HUES48 (cell line): ENCODE data around the gene KRTAP2-2.

Experiments
- H3K27ac ChIP-seq: one replicate; pipeline ENCODE4 v1.7.0; 2013; ENCODE audit warnings: low read depth, low read length, inconsistent platforms
- H3K27me3 ChIP-seq: 2 replicates; pipeline ENCODE4 v1.6.1; 2013; ENCODE audit warnings: mild to moderate bottlenecking, low read length; ENCODE audit not compliant: control insufficient read depth, insufficient read depth
- H3K36me3 ChIP-seq: 2 replicates; pipeline ENCODE4 v1.6.1; 2013; ENCODE audit warnings: low read length; ENCODE audit not compliant: control insufficient read depth, insufficient read depth
- H3K4me1 ChIP-seq: 2 replicates; pipeline ENCODE4 v1.6.1; 2013; ENCODE audit warnings: mild to moderate bottlenecking, low read length; ENCODE audit not compliant: control insufficient read depth, insufficient read depth
- H3K4me3 ChIP-seq: 2 replicates; pipeline ENCODE4 v1.5.1; 2013; ENCODE audit warnings: mild to moderate bottlenecking, low read depth, low read length
- H3K9ac ChIP-seq: 2 replicates; pipeline ENCODE4 v1.6.1; 2013; ENCODE audit warnings: mild to moderate bottlenecking, low read depth, low read length, moderate library complexity
- H3K9me3 ChIP-seq: 2 replicates; pipeline ENCODE4 v1.6.1; 2013; ENCODE audit warnings: low read length; ENCODE audit not compliant: control insufficient read depth, insufficient read depth

The KRTAP2-2 gene

DNA sequence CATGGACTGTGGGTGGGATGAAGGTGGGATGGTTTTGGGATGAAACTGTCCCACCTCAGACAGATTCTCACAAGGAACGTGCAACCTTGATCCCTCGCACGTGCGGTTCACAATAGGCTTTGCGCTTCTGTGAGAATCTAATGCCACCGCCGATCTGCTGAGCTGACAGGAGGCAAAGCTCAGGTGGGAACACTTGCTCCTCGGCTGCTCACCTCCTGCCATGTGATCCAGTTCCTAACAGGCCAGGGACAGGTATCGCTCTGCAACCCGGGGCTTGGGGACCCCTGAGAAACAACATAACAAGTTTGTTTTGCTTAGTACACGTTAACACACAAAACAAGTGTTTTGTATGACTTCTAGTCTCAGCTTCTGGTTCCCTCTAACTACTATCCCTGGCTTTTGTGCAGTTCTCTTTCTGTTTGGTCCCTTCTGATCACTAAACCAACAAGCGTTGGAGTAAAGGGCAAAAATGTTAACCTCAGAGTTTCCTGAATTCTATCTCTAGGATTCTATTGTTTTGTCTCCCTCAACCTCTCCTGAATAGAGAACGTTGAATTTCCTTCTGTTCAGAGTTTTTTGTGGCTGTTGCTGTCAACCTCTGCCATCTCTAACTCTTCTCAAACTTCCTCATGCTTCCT, 38.3 kb downstream of the KRTAP2-2 start:
- no peaks in the 10 kb centered on the region; the same call in 1 of the 2 replicates for H3K9me3 ChIP-seq
- no peak overlapping the region for H3K9ac ChIP-seq
- no peaks in the 10 kb centered on the region for H3K4me1 ChIP-seq
- H3K27ac ChIP-seq: no peak overlapping the region
- H3K4me3 ChIP-seq: no peak overlapping the region
- H3K27me3 ChIP-seq: no peaks in the 10 kb centered on the region
- no peaks in the 10 kb centered on the region for H3K36me3 ChIP-seq

DNA sequence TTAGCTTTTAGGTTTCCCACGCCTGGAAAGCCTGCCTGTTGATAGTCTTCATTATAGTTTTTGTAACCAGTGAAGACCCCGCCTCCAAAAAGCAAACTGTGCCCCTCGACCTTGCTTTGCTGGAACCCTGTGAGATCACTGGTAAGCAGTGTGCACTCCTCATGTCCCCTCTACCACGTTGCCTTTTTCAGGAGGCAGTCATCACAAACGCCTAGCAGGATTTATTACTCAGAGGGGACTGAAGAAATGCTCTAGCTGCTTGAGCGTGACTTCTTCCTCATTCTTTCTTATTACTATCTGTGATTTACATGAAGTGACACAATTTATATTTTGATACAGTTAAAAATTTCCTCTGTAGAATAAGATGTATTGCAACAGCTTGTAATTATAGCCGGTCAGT, 39.6 kb downstream of the KRTAP2-2 start:
- H3K27me3 ChIP-seq: no peaks in the 10 kb centered on the region
- no peak overlapping the region for H3K27ac ChIP-seq
- H3K9ac ChIP-seq: no peak overlapping the region
- no peaks in the 10 kb centered on the region for H3K9me3 ChIP-seq
- no peak overlapping the region for H3K4me3 ChIP-seq
- no peaks in the 10 kb centered on the region for H3K36me3 ChIP-seq
- no peaks in the 10 kb centered on the region for H3K4me1 ChIP-seq

GRCh38 chr17:41013606-41014005, 41.4 kb downstream of the KRTAP2-2 start:
- H3K9ac ChIP-seq: no peak overlapping the region
- no peak overlapping the region for H3K4me3 ChIP-seq
- H3K27me3 ChIP-seq: no peaks in the 10 kb centered on the region
- H3K36me3 ChIP-seq: no peaks in the 10 kb centered on the region
- no peak overlapping the region for H3K27ac ChIP-seq
- H3K4me1 ChIP-seq: peaks cover 14% of the 10 kb centered on the region
- no peaks in the 10 kb centered on the region for H3K9me3 ChIP-seq

- Histone ChIP-seq H3K9ac (no peak overlapping the region), H3K9me3 (no peaks in the 10 kb centered on the region), H3K36me3 (no peaks in the 10 kb centered on the region), H3K4me1 (peaks cover 16% of the 10 kb centered on the region), H3K4me3 (no peak overlapping the region), H3K27ac (no peak overlapping the region), H3K27me3 (no peaks in the 10 kb centered on the region)
These were observed 41.8 kb downstream of the KRTAP2-2 start for GRCh38 chr17:41013181-41013580.

- Histone ChIP-seq H3K27ac (no peak overlapping the region), H3K9ac (no peak overlapping the region), H3K9me3 (no peaks in the 10 kb centered on the region), H3K36me3 (no peaks in the 10 kb centered on the region), H3K27me3 (no peaks in the 10 kb centered on the region), H3K4me1 (peaks cover 16% of the 10 kb centered on the region), H3K4me3 (no peak overlapping the region)
These were observed 42.5 kb downstream of the KRTAP2-2 start for GRCh38 chr17:41012326-41013120.

- no peaks in the 10 kb centered on the region for H3K36me3 ChIP-seq
- no peak overlapping the region for H3K9ac ChIP-seq
- no peaks in the 10 kb centered on the region for H3K27me3 ChIP-seq
- peaks cover 16% of the 10 kb centered on the region for H3K4me1 ChIP-seq
- H3K27ac ChIP-seq: no peak overlapping the region
- H3K9me3 ChIP-seq: no peaks in the 10 kb centered on the region
- H3K4me3 ChIP-seq: no peak overlapping the region
These were observed 44.6 kb downstream of the KRTAP2-2 start for GRCh38 chr17:41010441-41010840.

GRCh38 chr17:41009936-41010335, 45.1 kb downstream of the KRTAP2-2 start:
- H3K4me1 ChIP-seq: peaks cover 16% of the 10 kb centered on the region
- H3K36me3 ChIP-seq: no peaks in the 10 kb centered on the region
- no peak overlapping the region for H3K27ac ChIP-seq
- H3K4me3 ChIP-seq: no peak overlapping the region
- no peaks in the 10 kb centered on the region for H3K9me3 ChIP-seq
- H3K9ac ChIP-seq: no peak overlapping the region
- no peaks in the 10 kb centered on the region for H3K27me3 ChIP-seq

GRCh38 chr17:41009301-41009760, 45.7 kb downstream of the KRTAP2-2 start:
- Histone ChIP-seq H3K4me3 (no peak overlapping the region), H3K27me3 (no peaks in the 10 kb centered on the region), H3K9ac (no peak overlapping the region), H3K9me3 (no peaks in the 10 kb centered on the region), H3K36me3 (no peaks in the 10 kb centered on the region), H3K4me1 (peaks cover 16% of the 10 kb centered on the region), H3K27ac (peak overlapping the region; percentile 16)

GRCh38 chr17:41008811-41009210, 46.2 kb downstream of the KRTAP2-2 start, which contains the start of gene KRTAP3-1:
TSS of gene KRTAP3-1 (minus strand) at chr17:41009128. CDS start at chr17:41009074, 54 bp downstream.
- peaks cover 16% of the 10 kb centered on the region for H3K4me1 ChIP-seq
- no peaks in the 10 kb centered on the region for H3K36me3 ChIP-seq
- no peaks in the 10 kb centered on the region for H3K27me3 ChIP-seq
- H3K9ac ChIP-seq: no peak within 1 kb of the TSS
- H3K27ac ChIP-seq: peak within 1 kb of the TSS; percentile 16
- H3K9me3 ChIP-seq: no peaks in the 10 kb centered on the region
- H3K4me3 ChIP-seq: no peak within 1 kb of the TSS
